Iris pigment epithelial cell (primary cell): ENCODE data around the gene DNAJB2.
A peak's percentile ranks its signal among the peaks of the same experiment; 100 is the strongest.
"Not testable (repeated sequence)": the region's sequence is repeated elsewhere in the genome, so short reads cannot be mapped to it uniquely, and the experiment has no call there.

ENCODE experiments used
- DNase-seq: peaks from one replicate; pipeline ENCODE4 v3.0.0-alpha.2; 2011; ENCODE audit warnings: low read depth

Gene DNAJB2

GRCh38 chr2:219258942-219259341 is 20.2 kb upstream of the DNAJB2 start:
- not testable (repeated sequence) for DNase-seq

GRCh38 chr2:219261024-219261855 is 17.9 kb upstream of the DNAJB2 start:
- DNase-seq = no peak

- no peak for DNase-seq
Measured at GRCh38 chr2:219266232-219266631, 12.9 kb upstream of the DNAJB2 start.

GRCh38 chr2:219266886-219267285 is 12.3 kb upstream of the DNAJB2 start:
- DNase-seq = no peak

- DNase-seq = no peak
Measured at GRCh38 chr2:219268294-219268693, 10.9 kb upstream of the DNAJB2 start.

- DNase-seq = no peak
Measured at GRCh38 chr2:219269362-219270054, 9.7 kb upstream of the DNAJB2 start.

GRCh38 chr2:219270055-219270372 is 9.2 kb upstream of the DNAJB2 start:
- DNase-seq = no peak

GRCh38 chr2:219271021-219271420 is 8.1 kb upstream of the DNAJB2 start:
- no peak for DNase-seq

GRCh38 chr2:219272356-219272755 is 6.8 kb upstream of the DNAJB2 start:
- no peak for DNase-seq

GRCh38 chr2:219272995-219273394 is 6.2 kb upstream of the DNAJB2 start:
- no peak for DNase-seq

GRCh38 chr2:219273937-219274336 is 5.2 kb upstream of the DNAJB2 start:
- no peak for DNase-seq

GRCh38 chr2:219274361-219274921 is 4.7 kb upstream of the DNAJB2 start:
- DNase-seq = peak; percentile 79

GRCh38 chr2:219277703-219278654 is 1.2 kb upstream of the DNAJB2 start:
- peak; percentile 65 for DNase-seq

GRCh38 chr2:219278655-219279150 is 463 bp upstream of the DNAJB2 start:
- no peak for DNase-seq

- DNase-seq = no peak
Measured at GRCh38 chr2:219279916-219280516, 850 bp downstream of the DNAJB2 start.

- DNase-seq = no peak
Measured at GRCh38 chr2:219280651-219281050, 1.5 kb downstream of the DNAJB2 start.

GRCh38 chr2:219281588-219281987 is 2.4 kb downstream of the DNAJB2 start:
- DNase-seq = no peak

GRCh38 chr2:219282375-219282774 is 3.2 kb downstream of the DNAJB2 start:
- DNase-seq = no peak

- DNase-seq = no peak
Measured at GRCh38 chr2:219282943-219283581, 3.9 kb downstream of the DNAJB2 start.

- no peak for DNase-seq
Measured at GRCh38 chr2:219284501-219285372, 5.6 kb downstream of the DNAJB2 start.
